Central memory CD8-positive, alpha-beta T cell (primary cell): ENCODE measurements around the gene RAP1B.

ENCODE experiments used
- ATAC-seq: fragments of 150-1000 bp; cut with Tn5 transposase; replicated peaks from 2 replicates; pipeline ENCODE4 v1.10.0; 2022; ENCODE audit warnings: mild to moderate bottlenecking, moderate FRiP score, moderate number of reproducible peaks; ENCODE audit not compliant: poor library complexity, severe bottlenecking; ENCODE audit errors: extremely low read depth
- DNase-seq, 2 donors: peaks; one replicate each; pipeline ENCODE4 v3.0.0; 2021; ENCODE audit warnings: low spot score in 2 of 2
- H3K27ac Mint-ChIP-seq: one replicate; pipeline ENCODE4 v1.8.0; 2022; ENCODE audit warnings: low read depth, mild to moderate bottlenecking, moderate library complexity, mixed read lengths
- H3K27me3 Mint-ChIP-seq: one replicate; pipeline ENCODE4 v1.8.0; 2022; ENCODE audit warnings: mixed read lengths
- H3K36me3 Mint-ChIP-seq: one replicate; pipeline ENCODE4 v1.8.0; 2022; ENCODE audit warnings: mild to moderate bottlenecking, moderate library complexity, mixed read lengths; ENCODE audit not compliant: insufficient read depth
- H3K4me1 Mint-ChIP-seq: one replicate; pipeline ENCODE4 v1.8.0; 2022; ENCODE audit warnings: mixed read lengths
- H3K4me3 Mint-ChIP-seq: one replicate; pipeline ENCODE4 v1.8.0; 2022; ENCODE audit warnings: mild to moderate bottlenecking, moderate library complexity, mixed read lengths
- H3K9me3 Mint-ChIP-seq: one replicate; pipeline ENCODE4 v1.8.0; 2022; ENCODE audit warnings: mixed read lengths

Gene RAP1B

GRCh38 chr12:68699486-68699885 lies 88.8 kb downstream of the RAP1B start:
- H3K27ac Mint-ChIP-seq: no peak overlapping the region
- no peaks in the 10 kb centered on the region for H3K4me1 Mint-ChIP-seq
- no peaks in the 10 kb centered on the region for H3K9me3 Mint-ChIP-seq
- no peak for ATAC-seq
- no peak for DNase-seq
- H3K36me3 Mint-ChIP-seq: peaks cover 62% of the 10 kb centered on the region
- H3K4me3 Mint-ChIP-seq: no peak overlapping the region
- H3K27me3 Mint-ChIP-seq: no peaks in the 10 kb centered on the region
